HG03439 (cell line): ENCODE measurements around the gene FZD1.
"Not testable (repeated sequence)": the region's sequence is repeated elsewhere in the genome, so short reads cannot be mapped to it uniquely, and the experiment has no call there.

Experiments
- ATAC-seq: cut with Tn5 transposase; IDR thresholded peaks from one replicate; pipeline ENCODE4 v1.9.1; 2021; ENCODE audit warnings: mild to moderate bottlenecking, moderate library complexity; ENCODE audit not compliant: unreplicated experiment

Gene FZD1

DNA sequence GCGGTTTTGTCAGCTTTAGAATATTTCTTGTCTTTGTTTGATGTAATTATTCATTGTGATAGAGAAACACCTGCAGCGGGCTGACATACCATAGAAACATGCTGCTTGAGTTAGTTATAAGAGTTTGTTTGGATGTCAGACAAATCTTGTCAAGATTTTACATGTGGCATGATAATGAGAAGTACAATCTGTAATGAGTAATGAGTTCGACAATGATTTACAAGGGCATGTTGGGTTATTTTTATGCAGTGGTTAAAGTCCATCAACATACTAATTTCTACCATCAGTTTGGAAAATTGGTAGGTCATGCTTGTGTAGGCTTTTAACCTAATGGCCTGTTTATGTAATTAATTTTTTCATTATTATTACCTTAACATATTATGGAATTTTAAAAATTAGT is 31.3 kb downstream of the FZD1 start:
- no peak for ATAC-seq

DNA sequence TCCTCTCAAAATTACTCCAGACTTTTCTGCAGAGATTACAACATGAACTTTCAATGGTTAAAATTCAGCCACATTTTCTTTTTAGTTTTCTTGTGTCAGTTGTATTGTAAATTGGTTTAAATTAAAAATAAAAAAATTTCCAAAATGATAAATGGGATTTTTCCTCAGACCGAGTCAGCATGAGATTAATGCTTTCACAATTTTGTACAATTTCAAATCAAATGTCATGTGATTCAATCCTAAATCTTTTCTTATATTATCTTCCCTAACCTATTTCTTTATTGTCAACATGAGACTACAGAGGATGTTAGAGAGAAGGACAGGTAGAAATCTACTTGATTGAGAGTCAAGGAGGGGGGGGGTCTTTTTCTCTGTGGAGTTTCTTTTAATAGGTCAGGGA is 33.7 kb downstream of the FZD1 start:
- ATAC-seq = no peak

DNA sequence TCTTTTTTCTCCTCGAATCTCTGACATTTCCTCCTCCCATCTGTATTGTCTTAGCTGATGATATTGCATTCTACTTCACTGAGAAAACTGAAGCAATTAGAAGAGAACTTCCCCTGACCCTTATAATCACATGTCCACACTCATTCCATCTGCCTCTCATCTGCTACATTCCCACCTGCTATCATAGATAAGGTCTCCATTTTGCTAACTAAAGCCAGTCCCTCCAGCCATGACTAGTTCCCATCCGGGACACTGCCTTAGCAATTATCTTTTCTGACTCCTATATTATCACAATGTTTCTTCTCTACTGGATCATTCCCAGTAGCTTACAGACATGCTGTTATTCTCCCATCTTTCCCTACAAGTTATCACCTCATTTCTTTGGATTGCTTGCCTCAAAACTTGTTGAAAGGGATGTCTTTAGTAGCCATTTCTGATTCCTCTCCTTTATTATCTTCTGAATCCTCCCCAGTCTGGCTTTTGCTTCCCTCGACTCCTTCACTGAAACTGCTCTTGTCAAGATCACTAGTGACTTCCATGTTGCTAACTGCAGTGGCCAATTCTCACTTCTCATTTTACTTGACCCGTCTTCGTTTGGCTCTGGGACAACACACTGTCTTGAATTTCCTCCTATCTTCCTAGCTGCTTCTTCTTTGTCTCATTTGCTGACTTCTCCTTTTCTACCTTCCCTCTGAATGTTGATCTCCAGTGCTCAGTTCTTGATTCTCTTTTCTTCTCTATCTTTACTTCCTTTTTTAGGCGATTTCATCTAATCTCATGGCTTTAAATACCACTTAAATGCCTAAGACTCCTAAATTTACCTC is 35.9 kb downstream of the FZD1 start:
- ATAC-seq = no peak

DNA sequence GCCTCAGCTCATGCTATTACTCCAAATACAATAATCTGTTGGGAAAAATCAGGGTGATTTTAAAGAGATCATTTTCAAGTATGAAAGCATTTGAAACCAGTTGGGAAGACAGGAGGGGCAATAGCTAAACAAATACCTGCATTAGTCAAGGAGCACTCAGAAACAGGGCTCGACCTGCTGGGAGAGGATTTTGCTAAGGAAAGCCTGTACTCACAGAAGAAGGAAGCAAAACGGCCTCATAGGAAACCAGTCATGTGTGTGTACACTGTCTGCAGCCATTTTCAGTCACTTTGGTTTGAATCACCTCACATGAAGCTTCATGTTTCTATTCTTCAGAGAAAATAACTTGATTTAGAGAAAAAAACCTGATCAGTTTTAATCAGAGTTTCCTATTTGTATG is 38.6 kb downstream of the FZD1 start:
- ATAC-seq = no peak

DNA sequence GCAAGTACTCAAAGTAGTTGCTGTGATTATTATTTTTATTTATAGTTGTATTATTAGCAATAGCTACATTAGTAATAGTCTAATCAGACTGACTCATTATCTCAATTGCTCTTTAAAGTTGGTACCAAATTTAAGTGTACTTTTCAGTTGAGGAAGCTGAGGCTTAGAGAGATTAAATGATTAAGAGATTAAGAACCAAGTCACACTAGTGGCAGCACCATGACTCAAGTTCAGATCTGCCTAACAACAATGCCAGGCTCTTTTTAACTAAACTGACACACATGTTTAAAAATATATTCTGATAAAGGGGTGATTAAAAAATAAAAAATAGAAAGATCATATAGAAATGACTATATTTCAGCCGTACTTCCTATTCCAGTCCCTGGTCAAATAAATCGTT is 42.0 kb downstream of the FZD1 start:
- ATAC-seq = no peak

DNA sequence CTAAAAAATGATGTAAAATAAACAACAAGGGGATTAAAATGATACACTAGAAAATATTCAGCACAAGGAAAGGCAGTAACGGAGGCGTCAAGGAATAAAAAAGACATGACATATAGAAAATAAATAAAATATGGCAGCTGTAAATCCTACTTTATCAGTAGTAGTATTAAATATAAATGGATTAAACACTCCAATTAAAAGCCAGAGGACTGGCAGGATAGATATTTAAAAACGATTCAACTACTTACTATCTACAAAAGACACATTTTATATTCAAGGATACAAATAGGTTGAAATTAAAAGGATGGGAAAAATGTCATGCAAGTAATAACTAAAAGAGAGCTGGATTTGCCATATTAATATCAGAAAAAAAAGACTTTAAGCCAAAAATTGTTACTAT is 43.2 kb downstream of the FZD1 start:
- no peak for ATAC-seq

DNA sequence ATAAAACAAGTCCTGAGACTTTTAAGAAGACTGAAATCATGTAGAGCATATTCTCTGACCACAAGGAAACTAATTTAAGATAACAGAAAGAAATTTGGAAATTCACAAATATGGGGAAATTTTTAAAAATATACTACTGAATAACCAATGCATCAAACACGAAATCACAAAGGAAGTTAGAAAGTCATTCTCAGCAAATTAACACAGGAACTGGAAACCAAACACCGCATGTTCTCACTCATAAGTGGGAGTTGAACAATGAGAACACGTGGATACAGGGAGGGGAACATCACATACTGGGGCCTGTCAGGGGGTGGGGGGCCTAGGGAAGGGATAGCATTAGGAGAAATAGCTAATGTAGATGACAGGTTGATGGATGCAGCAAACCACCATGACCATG is 44.0 kb downstream of the FZD1 start:
- not testable (repeated sequence) for ATAC-seq

DNA sequence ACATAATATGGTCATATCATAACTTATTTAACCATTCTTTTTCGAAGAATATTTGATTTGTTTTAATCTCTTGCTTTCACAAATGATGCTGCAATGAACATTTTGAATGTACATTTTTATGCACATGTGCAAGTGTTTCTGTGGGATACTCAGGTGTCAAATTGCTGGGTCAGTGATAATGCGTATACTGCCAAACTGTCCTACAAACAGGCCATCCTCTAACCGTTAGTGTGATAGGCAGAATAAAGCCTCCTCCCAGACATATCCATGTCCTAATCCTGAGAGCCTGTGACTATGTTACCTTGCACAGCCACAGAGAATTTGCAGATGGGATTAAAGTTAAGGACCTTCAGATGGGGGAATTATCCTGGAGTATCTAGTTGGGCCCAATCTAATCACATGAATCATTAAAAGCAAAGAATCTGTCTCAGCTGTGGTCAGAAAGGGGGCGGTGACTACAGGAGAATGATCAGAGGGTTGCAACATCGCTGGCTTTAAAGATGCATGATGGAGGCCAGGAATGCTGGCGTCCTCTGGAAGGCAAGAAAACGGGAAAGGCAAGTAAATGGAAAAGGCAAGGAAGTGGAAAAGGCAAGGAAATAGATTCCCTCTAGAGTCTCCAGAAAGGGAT is 46.7 kb downstream of the FZD1 start:
- no peak for ATAC-seq

DNA sequence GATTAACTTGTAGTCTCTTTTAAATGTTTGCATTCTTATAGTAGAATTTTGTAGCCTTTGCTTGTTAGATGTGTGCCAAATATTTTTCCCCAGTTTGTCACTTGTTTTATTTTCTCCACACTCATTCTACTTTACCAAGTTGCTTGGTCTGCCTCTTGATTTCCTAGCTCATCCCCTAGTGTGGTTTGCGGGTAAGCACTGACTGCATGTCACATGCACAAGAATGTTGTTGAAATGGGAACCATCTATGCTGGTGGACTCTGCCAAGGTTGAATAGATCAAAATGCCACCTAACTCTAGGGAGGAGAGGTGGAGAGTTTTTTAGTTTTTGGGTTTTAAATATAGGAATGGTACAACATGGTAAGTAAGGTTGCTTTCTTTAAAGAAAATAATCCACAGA is 47.6 kb downstream of the FZD1 start:
- no peak for ATAC-seq

DNA sequence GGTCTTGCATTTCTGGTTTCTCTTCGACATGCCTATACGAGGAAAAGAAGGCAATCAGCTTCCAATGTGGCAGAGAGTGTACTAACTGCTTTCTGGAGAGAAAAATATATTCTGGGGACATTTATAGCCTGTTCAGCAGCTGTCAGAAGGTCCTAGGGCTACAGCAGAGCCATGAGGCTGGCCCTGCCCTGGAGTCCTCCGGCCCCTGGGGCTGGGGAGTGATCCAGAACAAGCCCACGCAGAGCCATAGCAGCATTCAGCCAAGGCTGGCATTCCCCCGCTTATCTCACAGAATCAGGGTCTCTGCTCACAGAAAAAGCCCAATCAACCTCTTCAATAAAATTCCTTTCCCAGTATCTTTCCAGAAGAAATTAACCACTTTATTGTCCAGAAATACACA is 48.9 kb downstream of the FZD1 start:
- ATAC-seq = no peak

DNA sequence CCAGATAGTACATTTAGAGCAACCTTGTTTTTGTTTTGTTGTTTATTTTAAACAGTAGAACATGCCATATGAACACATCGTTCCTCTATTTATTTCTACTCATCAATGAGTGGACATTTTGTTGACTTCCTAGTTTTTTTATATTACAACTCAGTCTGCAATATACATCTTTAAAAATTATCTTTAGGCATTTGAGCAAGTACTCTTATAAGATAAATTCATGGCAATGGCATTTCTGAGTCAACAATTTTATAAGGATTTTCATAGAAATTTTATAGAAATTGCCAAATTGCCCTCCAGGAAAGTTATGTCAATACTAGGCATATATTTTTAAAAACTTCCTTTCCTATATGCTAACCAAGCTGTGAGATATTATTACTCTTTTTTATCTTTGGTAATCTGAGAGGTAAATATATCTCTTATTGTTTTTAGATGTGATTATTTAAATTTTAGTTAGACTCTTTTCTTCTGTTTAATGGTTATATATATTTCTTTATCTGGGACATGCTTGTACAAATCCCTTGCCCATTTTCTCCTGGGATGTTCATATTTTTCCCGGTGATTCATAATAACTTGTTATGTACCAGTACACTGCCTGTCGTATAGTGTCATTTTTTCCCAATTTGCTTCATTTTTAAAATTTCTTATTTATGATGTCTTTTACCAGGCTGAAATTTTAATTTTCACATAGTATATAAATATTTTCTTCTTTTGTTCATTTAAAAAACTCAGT is 50.5 kb downstream of the FZD1 start:
- ATAC-seq = no peak

DNA sequence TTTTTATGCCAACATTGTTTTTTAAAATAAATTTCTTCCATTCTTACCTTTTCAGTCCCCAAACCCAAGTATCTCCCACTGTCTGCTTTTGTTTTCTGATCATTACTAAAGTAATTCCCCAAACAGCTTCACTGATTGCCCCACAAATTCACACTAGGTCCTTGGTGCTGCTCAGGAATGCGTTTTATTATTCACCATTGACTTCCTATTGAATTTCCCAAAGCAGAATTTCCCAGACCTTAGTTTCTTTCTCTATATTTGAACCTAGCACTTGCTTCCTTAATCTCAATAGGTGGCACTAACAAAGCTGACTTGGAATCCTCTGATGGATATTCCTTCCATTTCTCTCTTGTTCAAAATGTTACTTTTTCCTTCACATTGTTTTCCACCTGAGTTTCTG is 52.2 kb downstream of the FZD1 start:
- no peak for ATAC-seq

DNA sequence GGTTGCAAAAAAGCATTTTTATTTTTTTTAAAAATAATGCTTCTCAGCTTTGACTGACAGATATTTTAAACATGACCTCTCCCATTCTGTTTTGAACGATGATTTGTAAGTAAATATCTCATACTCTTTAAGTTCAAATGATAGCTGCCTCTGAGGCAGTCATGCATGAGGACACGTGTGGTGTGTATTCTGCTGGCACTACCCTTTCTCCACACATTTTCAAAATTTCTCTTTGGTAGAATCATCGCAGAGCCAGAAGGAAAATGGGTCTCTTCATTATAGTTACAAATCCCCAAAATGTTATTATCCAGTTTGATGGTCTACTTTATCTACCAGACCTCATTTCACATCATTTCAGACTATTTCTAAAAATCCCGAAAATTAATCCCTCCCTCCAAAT is 55.1 kb downstream of the FZD1 start:
- ATAC-seq = no peak

DNA sequence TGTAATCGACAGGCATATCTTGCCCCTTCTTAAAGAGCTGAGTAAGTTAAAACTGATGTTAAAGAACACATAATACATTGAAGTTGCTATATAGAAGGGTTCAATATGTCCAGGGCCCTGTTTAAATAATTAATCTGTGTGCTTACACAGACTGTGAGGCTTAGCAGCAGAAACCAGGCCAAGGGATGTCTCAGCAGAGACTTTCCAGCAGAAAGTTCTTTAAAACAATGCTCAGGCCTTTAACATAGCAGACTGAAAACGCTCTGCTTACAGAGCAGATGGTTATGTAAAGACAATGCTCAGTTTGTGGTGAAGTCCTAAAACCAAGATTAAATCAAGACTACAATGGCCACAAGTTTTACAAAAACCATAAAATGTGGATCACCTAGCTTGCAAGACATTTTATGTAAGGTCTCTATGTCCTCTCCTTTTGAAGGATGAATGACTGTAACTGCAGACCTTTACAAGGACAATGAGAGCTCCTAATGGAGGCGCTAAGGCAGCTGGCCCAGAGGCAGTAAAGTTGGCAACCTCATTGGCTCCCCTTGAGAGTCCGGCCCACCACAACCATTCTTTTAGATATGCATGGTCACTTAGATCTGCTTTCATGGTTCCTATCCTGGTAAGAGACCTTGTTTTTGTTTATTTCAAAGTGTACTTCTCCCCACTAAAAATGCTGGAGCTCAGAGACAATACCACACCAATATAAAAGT is 56.3 kb downstream of the FZD1 start:
- ATAC-seq = no peak
